ENCODE results near the gene FBXL7. TPM values are rescaled to one million over a fixed set of nuclear protein-coding genes. Genes with fewer than 3 reads are reported as not detected.

Gene FBXL7
- total RNA-seq, 4 donors from 2014 or later: 1.9 to 5.9 (median 3.0) TPM

DNA sequence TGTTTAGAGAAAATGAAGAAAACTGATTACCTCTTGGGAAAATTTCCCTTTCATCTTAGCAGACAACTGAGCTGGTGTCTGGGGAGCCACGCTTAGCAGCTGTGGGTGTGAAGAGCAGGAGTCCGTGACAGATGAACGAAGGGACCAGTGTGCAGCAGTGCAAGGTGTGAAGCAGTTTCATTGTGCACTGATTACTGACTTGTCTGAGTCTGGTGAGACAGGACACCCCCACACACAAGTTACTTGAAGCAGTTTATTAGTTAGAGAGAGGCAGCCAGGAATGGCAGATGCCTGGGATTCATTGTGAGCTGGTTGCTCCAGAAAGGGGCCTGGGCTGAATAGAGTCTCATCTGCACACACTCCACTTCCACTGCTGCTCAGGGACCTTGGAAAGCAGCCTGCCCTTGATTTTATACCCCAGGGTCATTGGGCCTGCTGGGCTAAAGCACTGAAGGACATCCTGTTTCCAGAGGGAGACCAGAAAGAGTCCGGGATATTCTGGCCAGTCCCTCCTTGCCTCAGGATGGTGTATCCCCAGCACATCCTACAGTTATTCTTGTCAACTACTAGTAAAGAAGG lies 47.4 kb downstream of the FBXL7 start:
- Histone ChIP-seq H3K4me1 (no peaks in the 10 kb centered on the region), H3K9me3 (no peaks in the 10 kb centered on the region), H3K4me3 (no peak overlapping the region), H3K27ac (no peak overlapping the region), H3K27me3 (no peaks in the 10 kb centered on the region), H3K36me3 (no peaks in the 10 kb centered on the region)
- 88% methylated on average over 4 of the region's 4 CpGs for WGBS
- no peak for DNase-seq (ENCODE audit: low spot score in 2 of 2)
- TF ChIP-seq POLR2A (IDR thresholded peaks at IDR 0.05) (no peak), CTCF (IDR thresholded peaks at IDR 0.05) (no peak), EP300 (IDR thresholded peaks at IDR 0.05) (no peak), POLR2AphosphoS5 (IDR thresholded peaks at IDR 0.05) (no peak)

GRCh38 chr5:15549961-15550360 lies 50.0 kb downstream of the FBXL7 start:
- TF ChIP-seq POLR2A (IDR thresholded peaks at IDR 0.05) (no peak), POLR2AphosphoS5 (IDR thresholded peaks at IDR 0.05) (no peak), CTCF (IDR thresholded peaks at IDR 0.05) (no peak), EP300 (IDR thresholded peaks at IDR 0.05) (no peak)
- H3K36me3 ChIP-seq: no peaks in the 10 kb centered on the region
- WGBS: 71% methylated on average over 1 of the region's 1 CpG
- H3K4me3 ChIP-seq: no peak overlapping the region
- no peaks in the 10 kb centered on the region for H3K4me1 ChIP-seq
- no peak for DNase-seq (ENCODE audit: low spot score in 2 of 2)
- no peaks in the 10 kb centered on the region for H3K9me3 ChIP-seq
- H3K27me3 ChIP-seq: no peaks in the 10 kb centered on the region
- H3K27ac ChIP-seq: no peak overlapping the region

GRCh38 chr5:15550502-15551112 lies 50.6 kb downstream of the FBXL7 start:
- Histone ChIP-seq H3K27ac (no peak overlapping the region), H3K27me3 (no peaks in the 10 kb centered on the region), H3K36me3 (no peaks in the 10 kb centered on the region), H3K9me3 (no peaks in the 10 kb centered on the region), H3K4me3 (no peak overlapping the region), H3K4me1 (no peaks in the 10 kb centered on the region)
- 55% methylated on average over 4 of the region's 4 CpGs for WGBS
- no peak for TF ChIP-seq POLR2AphosphoS5 (IDR thresholded peaks at IDR 0.05)
- TF ChIP-seq POLR2A (IDR thresholded peaks at IDR 0.05): no peak
- TF ChIP-seq CTCF (IDR thresholded peaks at IDR 0.05): no peak
- no peak for DNase-seq (ENCODE audit: low spot score in 2 of 2)

DNA sequence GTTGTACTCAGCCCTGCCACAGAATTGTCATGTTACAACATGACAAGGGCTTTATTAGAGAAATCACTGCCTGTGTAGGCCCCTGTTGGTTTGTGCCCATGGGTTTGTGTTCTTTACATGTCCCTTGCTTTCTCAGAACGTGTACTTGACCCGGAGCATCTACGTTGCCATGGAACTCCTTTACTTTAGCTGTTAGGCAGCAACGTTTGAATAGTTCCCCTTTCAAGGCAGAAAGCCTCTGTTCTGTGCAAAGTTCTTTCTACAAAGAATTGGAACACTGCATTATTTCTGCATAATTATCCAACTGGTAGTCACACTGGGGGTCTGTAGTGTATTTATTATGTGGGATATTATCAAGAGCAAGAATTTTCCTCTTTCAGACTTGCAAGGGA lies 51.1 kb downstream of the FBXL7 start:
- H3K9me3 ChIP-seq: no peaks in the 10 kb centered on the region
- H3K27me3 ChIP-seq: no peaks in the 10 kb centered on the region
- 66% methylated on average over 4 of the region's 4 CpGs for WGBS
- no peaks in the 10 kb centered on the region for H3K4me1 ChIP-seq
- H3K4me3 ChIP-seq: no peak overlapping the region
- H3K36me3 ChIP-seq: no peaks in the 10 kb centered on the region
- DNase-seq (ENCODE audit: low spot score in 2 of 2): no peak
- TF ChIP-seq EP300 (IDR thresholded peaks at IDR 0.05) (no peak), POLR2AphosphoS5 (IDR thresholded peaks at IDR 0.05) (no peak), POLR2A (IDR thresholded peaks at IDR 0.05) (no peak), CTCF (IDR thresholded peaks at IDR 0.05) (no peak)
- no peak overlapping the region for H3K27ac ChIP-seq

- no peak for TF ChIP-seq POLR2A (IDR thresholded peaks at IDR 0.05)
- TF ChIP-seq POLR2AphosphoS5 (IDR thresholded peaks at IDR 0.05): no peak
- no peak for TF ChIP-seq CTCF (IDR thresholded peaks at IDR 0.05)
- no peak for TF ChIP-seq EP300 (IDR thresholded peaks at IDR 0.05)
- 82% methylated on average over 1 of the region's 1 CpG for WGBS
- no peak overlapping the region for H3K4me3 ChIP-seq
- H3K4me1 ChIP-seq: no peaks in the 10 kb centered on the region
- no peak overlapping the region for H3K27ac ChIP-seq
- no peaks in the 10 kb centered on the region for H3K9me3 ChIP-seq
- H3K36me3 ChIP-seq: no peaks in the 10 kb centered on the region
- no peaks in the 10 kb centered on the region for H3K27me3 ChIP-seq
- DNase-seq (ENCODE audit: low spot score in 2 of 2): no peak
Measured at GRCh38 chr5:15554542-15554941, 54.6 kb downstream of the FBXL7 start.

Measured in suprapubic skin (tissue), 4 donors.